ENCODE results near the gene MYT1.

GRCh38 chr20:64137598-64138031 lies 26.6 kb upstream of the MYT1 start:
- TF ChIP-seq CTCF (IDR thresholded peaks at IDR 0.05) (no peak), POLR2A (IDR thresholded peaks at IDR 0.05) (no peak)
